Cortex of kidney (tissue), 1 donor: Measurements from ENCODE around the gene C10orf143.
A peak's percentile ranks its signal among the peaks of the same experiment; 100 is the strongest.
"Not testable (repeated sequence)": the region's sequence is repeated elsewhere in the genome, so short reads cannot be mapped to it uniquely, and the experiment has no call there.

Experiments used
- DNase-seq: peaks from one replicate; lab custom pipeline; 2025; lab: John Stamatoyannopoulos, UW

Gene C10orf143

GRCh38 chr10:130110246-130111112 is at the start of gene C10orf143:
Gene C10orf143, minus strand, starts transcription at chr10:130110830. Its CDS starts 58 bp downstream, at chr10:130110772.
- DNase-seq, result peak; percentile 68

DNA sequence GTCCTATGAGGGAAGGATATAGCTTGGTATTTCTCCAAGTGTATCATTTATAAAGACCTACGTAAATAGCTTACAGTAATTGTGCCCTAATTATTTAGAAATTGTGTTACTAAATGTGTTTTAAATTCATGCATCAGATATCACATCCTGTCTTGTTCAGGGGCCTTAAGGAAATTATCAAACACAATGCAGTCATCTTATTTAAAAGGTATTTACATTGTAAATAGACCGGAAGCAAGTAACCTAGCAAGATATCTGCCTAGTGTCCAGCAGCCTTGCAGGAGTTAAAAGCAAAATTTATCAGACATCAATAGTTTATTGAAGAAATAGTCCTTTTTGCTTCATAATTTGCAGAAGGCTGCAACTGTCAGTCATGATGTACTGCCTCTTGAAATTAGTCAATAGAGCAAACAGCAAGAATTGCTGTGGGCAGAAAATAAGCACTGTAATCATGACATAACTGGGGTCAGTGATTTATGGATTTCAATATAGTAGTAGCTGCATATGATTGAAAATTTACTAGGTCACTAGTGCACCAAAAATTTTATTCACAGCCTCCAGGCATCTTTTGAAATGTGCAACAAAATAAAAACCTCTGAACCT is 48.7 kb upstream of the C10orf143 start:
- no peak for DNase-seq

DNA sequence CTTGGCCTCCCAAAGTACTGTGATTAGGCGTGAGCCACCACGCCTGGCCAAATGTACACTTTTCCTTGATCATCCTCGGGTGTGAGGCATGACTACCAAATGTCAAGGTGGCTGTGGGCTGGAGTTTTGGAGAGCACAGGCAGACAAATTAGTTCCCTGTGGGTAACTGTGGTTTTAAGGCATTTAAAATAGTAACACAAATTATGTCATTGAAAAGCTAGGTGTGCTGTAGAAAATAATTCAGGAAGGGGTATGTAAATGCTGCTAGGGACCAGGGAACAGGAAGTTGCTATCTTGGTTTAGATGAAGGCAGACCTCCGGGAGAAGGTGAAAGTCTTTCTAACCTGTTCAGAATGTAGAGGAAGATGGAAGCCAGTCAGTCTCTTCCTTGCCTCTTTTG is 35.4 kb upstream of the C10orf143 start:
- DNase-seq, result no peak

- DNase-seq, result no peak
Measured at GRCh38 chr10:130141878-130142277, 31.2 kb upstream of the C10orf143 start.

- no peak for DNase-seq
Measured at GRCh38 chr10:130141460-130141859, 30.8 kb upstream of the C10orf143 start.

GRCh38 chr10:130141038-130141437 is 30.4 kb upstream of the C10orf143 start:
- DNase-seq, result no peak

DNA sequence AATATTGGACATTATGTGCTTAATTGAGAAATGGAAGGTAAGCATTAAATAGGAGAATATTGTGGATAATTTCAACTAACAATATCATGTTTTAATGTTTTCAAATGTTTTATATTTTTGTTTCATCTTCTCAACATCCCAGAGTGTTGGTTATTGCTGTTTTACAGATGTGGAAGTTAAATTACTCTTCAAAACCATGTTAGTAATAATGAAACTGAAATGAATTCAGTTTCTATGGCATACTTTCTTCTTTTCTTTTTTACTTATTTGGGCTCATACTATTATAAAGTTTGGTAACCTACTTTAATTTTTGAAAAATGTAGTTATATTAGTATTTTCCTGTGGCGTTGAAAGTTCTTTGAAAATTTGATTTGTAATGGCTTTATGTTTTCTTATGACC is 29.8 kb upstream of the C10orf143 start:
- no peak for DNase-seq

DNA sequence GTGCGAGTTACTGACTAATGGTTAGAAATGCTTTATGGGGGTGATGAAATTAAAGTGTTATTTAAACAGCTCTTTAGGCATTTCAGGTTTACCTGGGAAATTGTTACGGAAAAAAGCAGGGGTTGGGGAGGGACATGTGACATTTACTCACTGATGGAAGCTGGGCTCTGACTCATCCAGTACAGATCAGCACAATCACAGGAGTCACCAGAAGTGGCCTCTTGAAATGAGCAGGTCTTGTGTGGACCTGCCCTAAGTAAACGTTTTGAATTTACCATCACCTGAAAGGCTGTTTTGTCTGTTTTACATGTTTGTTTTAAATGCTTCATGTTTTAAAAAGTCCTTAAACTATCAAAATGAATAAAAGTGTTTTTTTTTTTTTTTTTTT is 27.8 kb upstream of the C10orf143 start:
- no peak for DNase-seq

- DNase-seq, result no peak
Measured at GRCh38 chr10:130137659-130138478, 27.2 kb upstream of the C10orf143 start.

GRCh38 chr10:130137090-130137448 is 26.4 kb upstream of the C10orf143 start:
- DNase-seq, result no peak

DNA sequence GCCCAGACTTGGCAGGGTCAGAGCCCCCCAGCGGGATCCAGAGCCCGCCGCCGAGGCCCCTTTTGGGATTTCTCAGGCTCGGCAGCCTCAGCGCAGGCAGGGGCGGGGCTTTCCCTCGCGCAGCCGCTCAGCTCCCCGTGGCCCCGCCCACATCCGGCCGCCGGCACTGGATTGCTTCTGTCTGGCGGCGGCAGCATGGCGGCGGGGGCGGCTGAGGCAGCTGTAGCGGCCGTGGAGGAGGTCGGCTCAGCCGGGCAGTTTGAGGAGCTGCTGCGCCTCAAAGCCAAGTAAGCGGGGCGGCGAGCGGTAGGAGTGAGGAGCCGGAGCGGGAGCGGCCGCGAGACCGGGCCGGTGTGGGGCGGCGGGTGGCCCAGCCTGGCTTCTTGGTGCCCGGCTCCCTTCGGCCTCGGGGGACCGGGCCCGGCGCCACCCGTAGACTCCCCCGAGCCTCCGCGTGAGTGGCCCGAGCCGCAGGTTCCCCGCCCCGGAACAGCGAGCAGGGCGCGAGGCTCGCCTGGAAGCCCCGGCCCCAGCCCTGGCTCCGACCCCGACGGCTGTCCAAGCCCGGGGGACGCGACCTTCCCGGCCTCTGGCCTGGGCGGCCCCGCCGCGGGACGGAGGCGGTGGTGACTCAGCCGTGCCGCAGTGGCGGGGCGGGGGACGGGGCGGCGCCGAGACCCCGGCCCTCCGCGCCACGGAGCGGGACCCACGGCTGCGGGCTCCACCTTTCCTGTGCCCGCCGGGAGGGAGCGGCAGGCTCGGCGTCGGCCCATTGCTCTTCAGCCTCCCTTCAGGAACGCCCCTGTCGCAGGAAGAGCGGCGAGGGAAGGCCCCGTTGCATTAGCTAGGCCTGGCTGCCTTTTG is 25.8 kb upstream of the C10orf143 start, which contains the start of gene GLRX3:
GLRX3 (plus strand) TSS at position 166 of the 864 bp plus-strand sequence; CDS start at position 196, 30 bp downstream.
- peak; percentile 15 for DNase-seq

- no peak for DNase-seq
Measured at GRCh38 chr10:130135676-130136225, 25.1 kb upstream of the C10orf143 start.

DNA sequence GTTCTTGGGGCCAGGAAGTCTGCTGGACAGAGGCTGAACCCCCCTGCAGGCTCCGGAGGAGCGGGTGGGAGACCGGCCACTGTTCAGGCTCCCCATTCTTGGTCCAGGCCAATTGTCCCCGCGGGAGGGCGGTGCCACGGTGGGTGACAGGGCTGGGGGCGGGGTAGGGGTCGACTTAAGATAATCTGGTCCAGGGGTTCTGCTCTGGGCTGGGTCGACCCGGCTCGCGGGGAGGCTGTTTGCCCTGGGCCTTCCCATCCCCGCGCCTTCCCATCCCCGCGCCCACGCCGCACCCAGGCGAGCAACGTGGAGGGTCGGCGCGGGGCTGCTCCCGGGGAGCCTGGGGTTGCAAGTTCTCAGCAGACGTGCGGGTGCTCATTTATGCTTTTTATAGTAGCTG is 18.3 kb upstream of the C10orf143 start:
- no peak for DNase-seq

GRCh38 chr10:130128062-130128781 is 17.6 kb upstream of the C10orf143 start:
- DNase-seq, result no peak

DNA sequence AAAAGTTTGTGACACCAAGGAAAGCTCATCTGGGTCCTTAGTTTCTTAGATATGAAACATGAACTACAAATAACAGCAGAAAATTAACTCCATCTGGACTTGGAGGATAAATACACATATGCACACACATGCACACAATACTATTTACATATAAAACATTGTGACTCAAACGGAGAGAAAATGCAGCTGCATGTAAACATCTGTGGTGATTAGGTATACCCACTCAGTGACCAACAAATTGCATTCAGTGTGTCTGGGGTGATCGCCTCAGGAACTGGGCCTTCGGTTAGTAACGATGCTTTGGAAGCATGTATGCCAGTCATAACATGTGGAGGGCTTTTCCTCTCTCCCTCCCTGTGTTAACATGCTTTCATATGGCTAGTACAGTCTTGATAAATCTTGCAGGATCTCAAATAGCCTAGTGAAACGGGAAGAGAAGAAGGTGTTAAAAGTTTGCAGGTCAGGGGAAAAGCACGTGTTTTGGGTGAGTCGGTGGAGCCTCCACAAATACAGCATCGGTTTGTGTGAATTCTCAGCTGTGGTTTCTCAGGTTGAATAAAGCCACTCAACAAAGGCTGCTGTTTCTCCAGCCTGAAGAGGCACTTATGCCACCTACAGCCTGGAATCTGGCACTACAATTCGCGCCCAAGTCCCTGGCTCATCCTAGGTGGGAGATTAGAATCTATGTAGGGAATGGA is 16.9 kb upstream of the C10orf143 start:
- no peak for DNase-seq

- DNase-seq, result no peak
Measured at GRCh38 chr10:130121486-130122079, 11.0 kb upstream of the C10orf143 start.

DNA sequence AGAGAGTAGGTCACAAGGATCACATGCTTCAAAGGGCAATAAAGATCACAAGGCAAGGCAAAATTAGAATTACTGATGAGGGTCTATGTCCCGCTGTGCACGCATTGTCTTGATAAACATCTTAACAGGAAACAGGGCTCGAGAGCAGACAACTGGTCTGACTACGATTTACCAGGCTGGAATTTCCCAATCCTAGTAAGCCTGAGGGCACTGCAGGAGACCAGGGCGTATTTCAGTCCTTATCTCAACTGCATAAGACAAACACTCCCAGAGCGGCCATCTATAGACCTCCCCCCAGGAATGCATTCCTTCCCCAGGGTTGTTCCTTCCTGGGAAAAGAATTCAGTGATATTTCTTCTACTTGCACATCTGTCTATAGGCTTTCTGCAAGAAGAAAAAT is 6.9 kb upstream of the C10orf143 start:
- DNase-seq, result not testable (repeated sequence)

DNA sequence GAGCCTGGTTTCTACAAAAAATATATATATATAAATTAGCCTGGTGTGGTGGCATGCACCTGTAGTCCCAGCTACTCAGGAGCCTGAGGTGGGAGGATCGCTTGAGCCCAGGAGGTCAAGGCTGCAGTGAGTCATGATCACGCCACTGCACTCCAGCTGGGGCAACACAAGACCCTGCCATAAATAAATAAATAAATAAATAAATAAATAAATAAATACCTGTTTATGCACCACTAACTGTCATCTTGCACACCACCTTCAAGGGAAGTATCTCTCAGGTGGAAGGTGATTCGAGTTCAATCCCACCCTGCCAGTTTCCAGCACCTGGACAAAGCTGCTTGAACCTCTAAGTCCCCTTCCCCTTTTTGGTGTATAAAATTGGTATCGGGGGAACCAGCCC is 6.3 kb upstream of the C10orf143 start:
- DNase-seq, result not testable (repeated sequence)

DNA sequence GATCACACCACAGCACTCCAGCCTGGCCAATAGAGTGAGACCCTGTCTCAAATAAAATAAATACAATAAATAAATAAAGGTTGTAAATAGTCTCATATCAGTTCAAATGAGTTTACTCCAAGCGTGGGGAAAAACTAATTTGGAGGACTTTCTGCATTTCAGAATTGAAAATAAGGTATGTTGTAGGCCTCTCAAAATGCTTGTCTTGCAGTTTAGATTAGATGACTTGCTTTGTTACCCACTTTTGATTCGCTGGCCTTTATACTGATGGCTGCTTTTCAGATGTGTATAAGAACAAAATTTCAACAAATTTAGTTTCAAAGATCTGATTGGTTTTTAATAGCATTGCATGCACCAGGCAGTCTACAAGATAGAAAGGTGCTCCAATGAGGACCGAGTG is 2.2 kb upstream of the C10orf143 start:
- DNase-seq, result no peak

DNA sequence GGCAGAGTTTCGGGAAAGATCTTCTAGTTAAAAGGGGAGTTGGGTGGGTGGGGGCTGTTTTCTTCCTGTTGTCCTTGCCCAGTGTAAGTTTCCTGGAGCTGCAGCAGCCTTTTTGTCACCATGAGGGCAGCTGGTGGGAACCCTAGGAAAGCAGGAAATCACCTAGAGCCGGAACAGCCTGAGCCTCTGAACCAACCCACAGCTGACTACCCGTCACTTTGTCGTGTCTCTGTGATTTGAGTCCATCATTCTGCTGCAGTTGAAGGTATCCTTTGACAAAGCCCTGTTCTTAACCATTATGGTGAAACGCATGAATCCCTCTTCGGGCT is 1.2 kb upstream of the C10orf143 start:
- DNase-seq, result no peak
